Spleen (tissue), 11 donors: ENCODE measurements around the gene ERO1B. TPM values are rescaled to one million over a fixed set of nuclear protein-coding genes. Genes with fewer than 3 reads are reported as not detected.

Experiments
- DNase-seq: peaks from one replicate; pipeline ENCODE4 v3.0.0-alpha.2; 2020
- H3K27ac ChIP-seq, 8 donors: fragments of 200-600 bp; sonication (generic) in 7 of 8; 1 replicate in 4 of 8; 2 replicates in 4 of 8; pipeline versions ENCODE4 v1.5.0 to v1.8.0; 2016 to 2021; ENCODE audit warnings: inconsistent platforms in 4 of 8, mild to moderate bottlenecking in 4 of 8, moderate library complexity in 1 of 8
- H3K27me3 ChIP-seq, 7 donors: fragments of 200-600 bp; sonication (generic) in 6 of 7; replicated peaks in 1 of 7; 1 replicate in 4 of 7; 2 replicates in 3 of 7; pipeline versions ENCODE4 v1.5.0 to v1.8.0; 2016 to 2021; ENCODE audit warnings: inconsistent platforms in 3 of 7, mild to moderate bottlenecking in 1 of 7
- H3K36me3 ChIP-seq, 6 donors: fragments of 200-600 bp; sonication (generic) in 5 of 6; 1 replicate in 4 of 6; 2 replicates in 2 of 6; pipeline versions ENCODE4 v1.5.0 to v1.8.0; 2016 to 2021; ENCODE audit warnings: inconsistent platforms in 2 of 6
- H3K4me1 ChIP-seq, 6 donors: fragments of 200-600 bp; sonication (generic) in 5 of 6; 1 replicate in 3 of 6; 2 replicates in 3 of 6; pipeline versions ENCODE4 v1.5.0 to v1.8.0; 2016 to 2021; ENCODE audit warnings: inconsistent platforms in 3 of 6
- H3K4me3 ChIP-seq, 8 donors: fragments of 200-600 bp; sonication (generic) in 7 of 8; 1 replicate in 4 of 8; 2 replicates in 4 of 8; pipeline versions ENCODE4 v1.5.0 to v1.8.0; 2016 to 2021; ENCODE audit warnings: inconsistent platforms in 4 of 8, mild to moderate bottlenecking in 4 of 8, moderate library complexity in 2 of 8
- H3K9me3 ChIP-seq, 8 donors: fragments of 200-600 bp; sonication (generic) in 7 of 8; 1 replicate in 4 of 8; 2 replicates in 4 of 8; pipeline versions ENCODE4 v1.5.0 to v1.8.0; 2016 to 2021; ENCODE audit warnings: inconsistent platforms in 4 of 8
- POLR2A ChIP-seq, 3 donors: fragments of 450-650 bp; IDR thresholded peaks; one replicate each; pipeline ENCODE4 v1.5.1; 2017; ENCODE audit warnings: antibody characterized with exemption in 3 of 3, mild to moderate bottlenecking in 1 of 3
- POLR2AphosphoS5 ChIP-seq, 3 donors: sonication (generic); formaldehyde crosslinking; IDR thresholded peaks; one replicate each; pipeline ENCODE4 v1.5.1; 2017; ENCODE audit warnings: antibody characterized with exemption in 3 of 3
- WGBS, 5 donors: extraction: QIAGEN DNeasy Blood & Tissue Kit in 3 of 5; methylation state at CpG; one replicate each; pipeline versions ENCODE4 v1.1.5 to v1.1.7; 2013 to 2018; 5-methylcytosine and 5-hydroxymethylcytosine counted together
- intact Hi-C: fragments of 100-400 bp; cut with DNase I; formaldehyde crosslinking; loops from one replicate; pipeline ENCODE4 v1.15.0; 2023; ENCODE audit warnings: low total_unique reads
- polyA plus RNA-seq, 3 donors: library from polyadenylated mRNA; stranded (reverse); fragments of 200-250 nt; gene quantifications; one replicate each; pipeline ENCODE4 v1.2.1, GENCODE V29; 2013
- total RNA-seq, 7 donors: library from RNA; depleted of rRNA in 3 of 7; stranded (reverse); fragments of >200 nt in 3 of 7; fragmentation: NEBNext Ultra II Directional in 4 of 7; extraction: Animal tissue kit (Norgen Biotek cat#: 25700) in 4 of 7; gene quantifications; one replicate each; pipeline versions ENCODE4 v1.1.0 to v1.2.1, GENCODE V29; 2016 to 2021
- TF ChIP-seq, protein P1 (sequence below), 11 experiments: fragments of 200-600 bp in 7 of 11; fragments of 450-650 bp in 4 of 11; sonication (generic) in 4 of 11; IDR thresholded peaks in 8 of 11; conservative IDR thresholded peaks in 3 of 11; 1 replicate in 7 of 11; 2 replicates in 4 of 11; pipeline versions ENCODE4 v1.4.0 to v1.8.0; 2016 to 2021; ENCODE audit warnings: antibody characterized with exemption in 11 of 11, inconsistent platforms in 4 of 11, mild to moderate bottlenecking in 1 of 11
- donor health status: healthy with polysubstance abuse.
- donor health status: DM: no; HTN: no; CAD: no; lungs with moderate emphysema.
- donor health status: DM: no; HTN: no; CAD: no.
- donor health status: Bipolar disorder and iron deficiency.
- donor health status: healthy.
- donor health status: DM: no; HTN: no; CAD: no.
- donor health status: DM: yes; HTN: yes; CAD: no.

The ERO1B gene
- total and polyA plus RNA-seq, 10 donors: 3.9 to 29.4 (median 16.4) TPM

DNA sequence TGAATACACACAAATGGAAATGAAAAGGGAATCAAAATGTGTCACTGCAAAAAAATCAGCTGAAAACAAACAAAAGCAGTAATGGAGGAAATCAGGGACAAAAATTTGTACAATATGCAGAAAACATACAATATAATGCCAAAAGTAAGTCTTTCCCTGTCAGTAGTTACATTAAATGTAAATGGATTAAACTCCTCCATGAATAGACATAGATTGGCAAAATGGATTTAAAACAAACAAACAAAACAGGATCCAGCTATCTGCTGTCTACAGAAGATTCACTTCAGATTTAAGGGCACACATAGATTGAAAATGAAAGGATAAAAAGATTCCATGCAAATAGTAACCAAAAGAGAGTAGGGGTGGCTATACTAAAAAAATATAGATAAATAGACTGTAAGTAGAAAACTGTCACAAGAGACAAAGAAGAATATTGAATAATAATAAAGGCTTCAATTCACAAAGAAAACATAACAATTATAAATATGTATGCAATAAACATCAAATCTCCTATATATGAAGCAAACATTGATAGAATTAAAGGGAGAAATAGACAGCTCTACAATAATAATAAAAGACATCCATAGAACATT, 42.2 kb upstream of the ERO1B start:
- intact Hi-C loops: no loop called here

GRCh38 chr1:236322566-236323409, 41.0 kb upstream of the ERO1B start:
- H3K9me3 ChIP-seq: peaks cover 8 to 40% (median 37%) of the 10 kb centered on the region in 8 donors
- no peak for DNase-seq
- no peaks in the 10 kb centered on the region for H3K36me3 ChIP-seq
- TF ChIP-seq POLR2A (IDR thresholded peaks at IDR 0.05) (no peak), POLR2AphosphoS5 (IDR thresholded peaks at IDR 0.05) (no peak)
- TF ChIP-seq, protein P1, sequence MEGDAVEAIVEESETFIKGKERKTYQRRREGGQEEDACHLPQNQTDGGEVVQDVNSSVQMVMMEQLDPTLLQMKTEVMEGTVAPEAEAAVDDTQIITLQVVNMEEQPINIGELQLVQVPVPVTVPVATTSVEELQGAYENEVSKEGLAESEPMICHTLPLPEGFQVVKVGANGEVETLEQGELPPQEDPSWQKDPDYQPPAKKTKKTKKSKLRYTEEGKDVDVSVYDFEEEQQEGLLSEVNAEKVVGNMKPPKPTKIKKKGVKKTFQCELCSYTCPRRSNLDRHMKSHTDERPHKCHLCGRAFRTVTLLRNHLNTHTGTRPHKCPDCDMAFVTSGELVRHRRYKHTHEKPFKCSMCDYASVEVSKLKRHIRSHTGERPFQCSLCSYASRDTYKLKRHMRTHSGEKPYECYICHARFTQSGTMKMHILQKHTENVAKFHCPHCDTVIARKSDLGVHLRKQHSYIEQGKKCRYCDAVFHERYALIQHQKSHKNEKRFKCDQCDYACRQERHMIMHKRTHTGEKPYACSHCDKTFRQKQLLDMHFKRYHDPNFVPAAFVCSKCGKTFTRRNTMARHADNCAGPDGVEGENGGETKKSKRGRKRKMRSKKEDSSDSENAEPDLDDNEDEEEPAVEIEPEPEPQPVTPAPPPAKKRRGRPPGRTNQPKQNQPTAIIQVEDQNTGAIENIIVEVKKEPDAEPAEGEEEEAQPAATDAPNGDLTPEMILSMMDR (IDR thresholded peaks at IDR 0.05 in 8 of 11, conservative IDR thresholded peaks at IDR 0.05 in 3 of 11): no peak
- H3K27ac ChIP-seq: no peak overlapping the region
- no peaks in the 10 kb centered on the region for H3K27me3 ChIP-seq
- intact Hi-C loops: no loop called here
- no peaks in the 10 kb centered on the region for H3K4me1 ChIP-seq
- 0 to 44% (median 23%) methylated on average over 1 of the region's 1 CpG for WGBS, 5 donors
- H3K4me3 ChIP-seq: no peak overlapping the region

More for the DNA sequence above, 42.2 kb upstream of the ERO1B start:
- Histone ChIP-seq H3K4me3 (no peak overlapping the region), H3K4me1 (no peaks in the 10 kb centered on the region), H3K27ac (no peak overlapping the region), H3K27me3 (no peaks in the 10 kb centered on the region), H3K9me3 (peaks cover 8 to 40% (median 37%) of the 10 kb centered on the region in 8 donors), H3K36me3 (no peaks in the 10 kb centered on the region)
- TF ChIP-seq POLR2A (IDR thresholded peaks at IDR 0.05): no peak
- TF ChIP-seq POLR2AphosphoS5 (IDR thresholded peaks at IDR 0.05): no peak
- TF ChIP-seq, protein P1 (IDR thresholded peaks at IDR 0.05 in 8 of 11, conservative IDR thresholded peaks at IDR 0.05 in 3 of 11): no peak
- DNase-seq: no peak

GRCh38 chr1:236321101-236321500, 39.3 kb upstream of the ERO1B start:
- no peak for DNase-seq
- intact Hi-C loops: no loop called here
- WGBS, 5 donors: 87 to 95% (median 90%) methylated on average over 5 of the region's 5 CpGs

More at GRCh38 chr1:236321101-236321500, 39.3 kb upstream of the ERO1B start:
- TF ChIP-seq POLR2AphosphoS5 (IDR thresholded peaks at IDR 0.05) (no peak), POLR2A (IDR thresholded peaks at IDR 0.05) (no peak)
- TF ChIP-seq, protein P1 (IDR thresholded peaks at IDR 0.05 in 8 of 11, conservative IDR thresholded peaks at IDR 0.05 in 3 of 11): no peak
- Histone ChIP-seq H3K9me3 (peaks cover 8 to 40% (median 37%) of the 10 kb centered on the region in 8 donors), H3K4me3 (no peak overlapping the region), H3K27me3 (no peaks in the 10 kb centered on the region), H3K4me1 (no peaks in the 10 kb centered on the region), H3K36me3 (no peaks in the 10 kb centered on the region), H3K27ac (no peak overlapping the region)
